Endothelial cell of umbilical vein (primary cell): ENCODE data around the gene PHACTR1. TPM values are rescaled to one million over a fixed set of nuclear protein-coding genes. Genes with fewer than 3 reads are reported as not detected.

Source experiments
- BruUV-seq: library from RNA; stranded (reverse); fragments of 400-500 nt; replicated peaks from 2 replicates; lab custom pipeline; 2021; lab: Mats Ljungman, UMichigan
- CTCF ChIA-PET: fragments of 300-600, 350-600 bp; sonication (Branson Sonifier 250); formaldehyde crosslinking; loops from one replicate; lab custom pipeline; 2021; ENCODE audit warnings: antibody characterized with exemption, inconsistent platforms; lab: Charles Lee
- POLR2A ChIA-PET: fragments of 300-600, 350-600 bp; sonication (Branson Sonifier 250); formaldehyde crosslinking; loops from one replicate; lab custom pipeline; 2021; ENCODE audit warnings: antibody characterized with exemption, inconsistent platforms; lab: Charles Lee
- DNase-seq: peaks from one replicate; pipeline ENCODE4 v3.0.0-alpha.2; 2011; ENCODE audit warnings: low read depth, low spot score
- FAIRE-seq: peaks from 2 replicates; lab custom pipeline; 2011; peaks lifted over from hg19 to GRCh38; lab: Jason Lieb, UNC
- H2AFZ ChIP-seq: 2 replicates; pipeline ENCODE4 v1.6.0; 2012; ENCODE audit warnings: low read depth, low read length, control low read depth, inconsistent platforms
- H3K27ac ChIP-seq: 2 replicates; pipeline ENCODE4 v1.5.1; 2011; ENCODE audit warnings: low read depth, mild to moderate bottlenecking, control low read depth, low read length, moderate library complexity; ENCODE audit not compliant: insufficient read depth
- H3K27me3 ChIP-seq, 2 experiments: 2 replicates each; pipeline versions ENCODE4 v1.6.0 to v1.6.1; 2011; ENCODE audit warnings: low read length in 2 of 2, mixed read lengths in 1 of 2; ENCODE audit not compliant: control insufficient read depth in 2 of 2, insufficient read depth in 2 of 2
- H3K36me3 ChIP-seq, 2 experiments: 2 replicates in 1 of 2; 3 replicates in 1 of 2; pipeline ENCODE4 v1.5.1; 2011; ENCODE audit warnings: low read length in 2 of 2, mild to moderate bottlenecking in 1 of 2, moderate library complexity in 1 of 2; ENCODE audit not compliant: control insufficient read depth in 2 of 2, insufficient read depth in 2 of 2; ENCODE audit errors: extremely low read depth in 1 of 2
- H3K4me1 ChIP-seq: 3 replicates; pipeline ENCODE4 v1.5.1; 2011; ENCODE audit warnings: mild to moderate bottlenecking, low read length; ENCODE audit not compliant: control insufficient read depth, insufficient read depth; ENCODE audit errors: extremely low read depth
- H3K4me2 ChIP-seq: 2 replicates; pipeline ENCODE4 v1.6.1; 2011; ENCODE audit warnings: low read length, control low read depth, mixed read lengths; ENCODE audit not compliant: insufficient read depth
- H3K4me3 ChIP-seq, 3 experiments: fragments of 200-600 bp in 1 of 3; sonication (generic), shearing (Covaris generic) in 1 of 3; replicated peaks in 1 of 3; 2 replicates each; pipeline ENCODE4 v1.5.1; 2011 to 2016; ENCODE audit warnings: control low read depth in 3 of 3, low read length in 3 of 3, mild to moderate bottlenecking in 2 of 3, inconsistent platforms in 1 of 3, low read depth in 1 of 3, moderate library complexity in 1 of 3; ENCODE audit not compliant: insufficient read depth in 1 of 3
- H3K79me2 ChIP-seq: 2 replicates; pipeline ENCODE4 v1.6.0; 2012; ENCODE audit warnings: low read length, inconsistent platforms; ENCODE audit not compliant: control insufficient read depth, insufficient read depth
- H3K9ac ChIP-seq: replicated peaks from 2 replicates; pipeline ENCODE3; 2011; ENCODE audit warnings: low read length, control low read depth; ENCODE audit not compliant: insufficient read depth; ENCODE audit errors: extremely low read depth
- H3K9me1 ChIP-seq: replicated peaks from 3 replicates; pipeline ENCODE4 v1.6.0; 2011; ENCODE audit warnings: mild to moderate bottlenecking, low read length; ENCODE audit not compliant: control insufficient read depth, insufficient read depth; ENCODE audit errors: extremely low read depth
- H3K9me3 ChIP-seq: replicated peaks from 2 replicates; pipeline ENCODE4 v1.5.1; 2012; ENCODE audit warnings: low read length, inconsistent platforms; ENCODE audit not compliant: control insufficient read depth, insufficient read depth
- H4K20me1 ChIP-seq: replicated peaks from 2 replicates; pipeline ENCODE3; 2011; ENCODE audit warnings: mild to moderate bottlenecking, low read length; ENCODE audit not compliant: control insufficient read depth, insufficient read depth; ENCODE audit errors: extremely low read depth
- CTCF ChIP-seq, 2 donors: IDR thresholded peaks; 1 replicate in 1 of 2; 2 replicates in 1 of 2; pipeline ENCODE4 v1.5.1; 2011; ENCODE audit warnings: low read length in 2 of 2, mild to moderate bottlenecking in 2 of 2, moderate library complexity in 2 of 2, control low read depth in 1 of 2, inconsistent platforms in 1 of 2, low read depth in 1 of 2; ENCODE audit not compliant: insufficient read depth in 1 of 2; ENCODE audit errors: extremely low read depth in 1 of 2
- EZH2 ChIP-seq: IDR thresholded peaks from 2 replicates; pipeline ENCODE4 v1.6.1; 2012; ENCODE audit warnings: borderline replicate concordance, low read depth, mild to moderate bottlenecking, moderate library complexity, low read length, inconsistent platforms; ENCODE audit not compliant: severe bottlenecking
- FOS ChIP-seq: IDR thresholded peaks from 2 replicates; pipeline ENCODE4 v1.6.1; 2011; ENCODE audit warnings: mild to moderate bottlenecking, low read length, moderate library complexity, borderline replicate concordance; ENCODE audit not compliant: insufficient read depth
- GATA2 ChIP-seq: IDR thresholded peaks from 2 replicates; pipeline ENCODE4 v1.7.0; 2011; ENCODE audit warnings: low read depth, mild to moderate bottlenecking, moderate library complexity, mixed read lengths, low read length; ENCODE audit not compliant: insufficient read length, insufficient read depth
- JUN ChIP-seq: IDR thresholded peaks from 2 replicates; pipeline ENCODE4 v1.6.1; 2011; ENCODE audit warnings: borderline replicate concordance, low read depth; ENCODE audit not compliant: insufficient read length, insufficient read depth
- MAX ChIP-seq: IDR thresholded peaks from 2 replicates; pipeline ENCODE4 v1.6.1; 2011; ENCODE audit not compliant: insufficient read depth, insufficient read length
- MYC ChIP-seq: IDR thresholded peaks from one replicate; pipeline ENCODE4 v1.6.1; 2011; ENCODE audit warnings: mild to moderate bottlenecking, low read depth, low read length
- POLR2A ChIP-seq: IDR thresholded peaks from 2 replicates; pipeline ENCODE4 v1.6.1; 2012; ENCODE audit warnings: low read depth, mild to moderate bottlenecking, control low read depth, low read length
- POLR2AphosphoS5 ChIP-seq: IDR thresholded peaks from 2 replicates; pipeline ENCODE4 v1.6.1; 2012; ENCODE audit warnings: low read depth, mild to moderate bottlenecking, control low read depth, low read length, moderate library complexity; ENCODE audit not compliant: insufficient read depth
- dilution Hi-C: fragments of 300-500 bp; cut with MboI; formaldehyde crosslinking; loops from one replicate; pipeline ENCODE4 v1.15.0; 2019; ENCODE audit warnings: low sequenced_read_pairs; ENCODE audit not compliant: extremely low pct_ligation_motif_present
- intact Hi-C: fragments of 100-400 bp; cut with micrococcal nuclease; formaldehyde crosslinking; loops from one replicate; pipeline ENCODE4 v1.10.0; 2022
- polyA plus RNA-seq, 4 experiments: library from polyadenylated mRNA; depleted of rRNA in 3 of 4; stranded (reverse) in 3 of 4; unstranded in 1 of 4; fragments of >200 nt; gene quantifications; 2 replicates each; pipeline versions ENCODE4 v1.2.1 to v1.2.3, GENCODE V29; 2011 to 2012; ENCODE audit warnings: missing spikeins in 1 of 4
- total RNA-seq: library from RNA; stranded (reverse); gene quantifications from 2 replicates; pipeline ENCODE4 v1.2.3, GENCODE V29; 2021

PHACTR1 gene
- total and polyA plus RNA-seq, 2 donors (not counting 3 experiments of a cell fraction or from before 2014, with no cell fraction given) = 2.4 to 23.2 TPM

GRCh38 chr6:13216236-13217014 lies 499.9 kb downstream of the PHACTR1 start:
- CTCF ChIA-PET = no interaction called here
- FAIRE-seq (peak; percentile 71), DNase-seq (no peak)
- no peaks in the 10 kb centered on the region for H3K27me3 ChIP-seq
- no TSS peak for BruUV-seq
- no peaks in the 10 kb centered on the region for H4K20me1 ChIP-seq
- no peak overlapping the region for H3K27ac ChIP-seq
- peaks cover 15% of the 10 kb centered on the region for H3K4me1 ChIP-seq
- no peak overlapping the region for H2AFZ ChIP-seq
- TF ChIP-seq MAX (no peak), MYC (no peak), POLR2AphosphoS5 (no peak), POLR2A (no peak), EZH2 (no peak), CTCF (IDR thresholded peaks at IDR 0.05; ENCODE audit: extremely low read depth in 1 of 2, insufficient read depth in 1 of 2, low read depth in 1 of 2, low read length in 2 of 2) (no peak), FOS (no peak), JUN (no peak), GATA2 (no peak)
- H3K9ac ChIP-seq = no peak overlapping the region
- dilution Hi-C loops = no loop called here
- no peak overlapping the region for H3K4me3 ChIP-seq
- no peaks in the 10 kb centered on the region for H3K9me3 ChIP-seq
- H3K79me2 ChIP-seq = no peaks in the 10 kb centered on the region
- intact Hi-C loops = loop anchor here (1.0 kb wide), 1 partner anchor 10 kb away; no protein-coding TSS in a partner anchor
- no peak overlapping the region for H3K4me2 ChIP-seq
- H3K9me1 ChIP-seq = no peaks in the 10 kb centered on the region
- no peaks in the 10 kb centered on the region for H3K36me3 ChIP-seq
- POLR2A ChIA-PET = no interaction called here
